NCI-H1694 (cell line): ENCODE data around the gene PRM3.

Experiments used
- DNase-seq: peaks from one replicate; lab custom pipeline; 2025; lab: John Stamatoyannopoulos, UW

PRM3 gene

DNA sequence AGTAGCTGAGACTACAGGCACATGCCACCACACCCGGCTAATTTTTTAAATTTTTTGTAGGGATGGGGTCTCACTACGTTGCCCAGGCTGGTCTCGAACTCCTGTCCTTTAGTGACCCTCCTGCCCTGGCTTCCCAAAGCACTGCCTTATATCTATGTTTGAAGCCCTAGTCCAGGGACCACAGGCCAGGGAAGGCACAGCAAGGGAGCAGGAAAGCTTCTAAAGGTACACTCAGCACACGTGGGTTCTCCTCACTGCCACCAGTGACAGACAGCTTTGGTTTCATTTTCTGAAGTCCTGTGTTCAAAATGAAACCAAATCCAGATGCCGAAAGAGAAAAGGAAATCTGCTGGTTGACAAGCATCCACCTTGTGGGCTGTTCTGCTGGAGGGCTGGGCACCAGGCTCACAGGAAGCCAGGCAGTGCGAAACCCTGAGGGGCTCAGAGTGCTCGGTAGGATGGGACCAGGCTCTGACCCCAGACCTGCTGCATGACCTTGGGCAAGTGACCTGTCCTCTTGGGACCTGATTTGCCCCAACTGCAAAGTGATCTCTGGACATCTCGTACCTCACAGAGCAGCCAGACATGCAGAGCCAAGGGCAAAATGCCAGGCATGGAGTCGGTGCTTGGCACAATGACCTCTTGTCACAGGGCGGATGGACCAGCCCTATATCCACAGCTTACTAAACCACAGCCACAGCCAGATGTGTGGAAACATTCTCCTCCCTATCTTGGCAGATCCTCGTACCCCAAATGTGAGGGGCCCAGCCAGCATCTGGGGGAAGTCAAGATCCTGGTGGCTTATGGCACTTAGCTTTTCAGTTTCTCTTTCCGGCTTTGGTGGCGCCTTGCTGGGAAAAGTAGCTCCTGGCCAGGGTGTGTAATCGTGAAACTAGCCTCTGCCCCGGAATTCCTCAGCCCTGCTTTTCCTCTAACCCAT is 14.6 kb downstream of the PRM3 start:
- DNase-seq: no peak

DNA sequence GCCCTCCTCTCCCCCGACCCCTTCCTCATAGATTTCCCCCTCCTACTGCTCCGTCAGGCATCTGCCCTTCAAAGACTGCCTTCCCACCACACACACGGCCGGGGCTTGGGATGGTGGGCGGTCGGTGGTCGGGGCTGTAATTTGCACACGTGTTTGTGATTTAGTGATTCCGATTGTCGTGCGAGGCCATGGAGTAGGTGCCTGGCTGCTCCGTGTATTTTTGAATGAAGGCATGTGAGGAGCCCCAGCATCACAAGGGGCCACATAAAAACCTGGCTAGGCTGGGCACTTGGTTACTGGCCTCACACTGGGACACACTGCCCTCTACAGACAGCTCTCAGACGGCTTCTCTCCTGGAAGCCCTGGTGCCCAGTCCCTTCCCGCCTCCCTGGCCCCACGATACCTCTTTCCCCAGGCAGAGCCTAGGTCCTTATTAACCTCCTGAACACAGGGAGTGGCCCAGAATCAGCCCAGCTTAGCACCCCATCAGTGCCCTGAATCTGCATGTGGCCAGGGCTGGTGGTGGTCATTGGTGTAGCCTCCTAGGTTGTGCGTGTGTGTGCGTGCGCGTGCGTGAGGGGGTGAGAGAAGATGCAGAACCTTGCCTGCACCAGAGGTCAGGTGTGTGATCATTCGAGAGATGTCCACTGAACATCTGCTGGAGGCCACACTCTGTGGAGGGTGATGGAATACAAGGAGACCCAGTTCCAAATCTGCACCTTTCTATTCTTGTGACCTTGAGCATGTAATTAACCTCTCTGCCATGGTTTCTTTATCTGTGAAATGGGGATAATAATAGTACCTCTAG is 16.1 kb downstream of the PRM3 start:
- DNase-seq: peak; percentile 66

DNA sequence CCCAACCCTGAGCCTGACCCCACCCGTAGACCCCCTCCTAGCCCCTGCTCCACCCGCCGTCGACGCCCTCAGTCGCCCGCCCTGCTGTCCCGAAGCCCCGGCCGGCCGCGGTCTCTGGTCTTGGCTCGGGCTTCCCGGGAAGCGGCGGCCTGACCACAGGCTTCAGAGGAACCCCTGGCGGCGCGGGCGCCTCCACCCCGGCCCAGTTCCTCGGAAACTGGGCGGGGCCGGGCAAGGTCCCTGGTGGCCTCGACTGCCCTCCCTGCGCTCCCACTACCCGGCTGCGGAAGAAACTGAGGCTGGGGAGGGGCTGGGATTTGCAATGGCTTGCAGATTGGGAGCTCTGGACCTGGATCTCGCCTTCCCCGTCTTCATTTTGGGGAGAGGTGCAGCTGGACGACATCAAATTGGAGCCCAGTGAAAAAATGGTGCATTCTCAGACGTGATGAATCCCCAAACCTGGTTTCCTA is 16.7 kb downstream of the PRM3 start:
- no peak for DNase-seq

DNA sequence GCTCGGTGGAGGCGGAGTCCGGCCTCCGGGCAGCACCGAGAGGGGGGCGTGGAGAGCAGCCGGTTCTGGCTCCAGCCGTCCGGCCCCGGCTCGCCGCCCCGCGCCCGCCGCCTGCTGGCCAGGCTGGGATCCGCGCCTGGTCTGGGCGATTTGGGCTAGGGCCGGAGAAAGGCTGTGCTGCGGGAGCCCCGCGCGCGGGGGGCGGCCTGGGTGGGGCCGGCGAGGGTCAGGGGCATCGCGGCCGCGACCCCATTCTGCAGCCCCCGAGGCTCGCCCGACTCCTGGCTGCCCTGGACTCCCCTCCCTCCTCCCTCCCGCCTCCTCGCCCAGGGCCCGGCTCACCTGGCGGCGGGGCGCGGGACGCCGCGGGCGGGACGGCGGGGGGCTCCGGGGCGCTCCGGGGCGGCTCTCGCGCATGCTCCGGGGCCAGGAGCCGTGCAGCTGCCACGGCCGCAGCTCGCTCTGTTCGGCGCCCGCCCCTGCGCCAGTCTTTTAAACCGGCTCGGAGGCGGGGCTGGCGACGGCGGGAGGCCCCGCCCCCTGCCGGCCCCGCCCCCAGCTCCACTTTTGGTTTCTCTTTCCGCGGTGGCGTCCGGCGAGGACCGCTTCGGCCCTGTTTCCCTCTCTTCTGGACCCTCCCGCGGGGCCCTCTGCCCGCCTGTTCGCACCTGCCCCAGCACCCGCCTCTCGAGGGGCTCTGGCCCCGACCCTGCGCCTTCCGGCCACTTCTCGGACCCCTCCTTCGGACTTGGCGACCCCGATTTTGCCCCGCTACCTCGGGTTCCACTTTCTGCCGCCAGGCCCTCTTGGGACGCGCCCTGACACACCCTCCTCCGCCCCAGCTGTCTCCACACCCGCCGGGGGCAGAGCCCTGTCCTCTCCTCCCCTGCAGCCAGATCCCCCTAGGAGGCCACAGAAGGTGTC is 17.4 kb downstream of the PRM3 start, which contains the start of gene SOCS1:
Gene SOCS1, minus strand, starts transcription at position 468 of the 924 bp plus-strand sequence. CDS start 726 bp downstream, outside the sequence.
- peak; percentile 54 for DNase-seq

DNA sequence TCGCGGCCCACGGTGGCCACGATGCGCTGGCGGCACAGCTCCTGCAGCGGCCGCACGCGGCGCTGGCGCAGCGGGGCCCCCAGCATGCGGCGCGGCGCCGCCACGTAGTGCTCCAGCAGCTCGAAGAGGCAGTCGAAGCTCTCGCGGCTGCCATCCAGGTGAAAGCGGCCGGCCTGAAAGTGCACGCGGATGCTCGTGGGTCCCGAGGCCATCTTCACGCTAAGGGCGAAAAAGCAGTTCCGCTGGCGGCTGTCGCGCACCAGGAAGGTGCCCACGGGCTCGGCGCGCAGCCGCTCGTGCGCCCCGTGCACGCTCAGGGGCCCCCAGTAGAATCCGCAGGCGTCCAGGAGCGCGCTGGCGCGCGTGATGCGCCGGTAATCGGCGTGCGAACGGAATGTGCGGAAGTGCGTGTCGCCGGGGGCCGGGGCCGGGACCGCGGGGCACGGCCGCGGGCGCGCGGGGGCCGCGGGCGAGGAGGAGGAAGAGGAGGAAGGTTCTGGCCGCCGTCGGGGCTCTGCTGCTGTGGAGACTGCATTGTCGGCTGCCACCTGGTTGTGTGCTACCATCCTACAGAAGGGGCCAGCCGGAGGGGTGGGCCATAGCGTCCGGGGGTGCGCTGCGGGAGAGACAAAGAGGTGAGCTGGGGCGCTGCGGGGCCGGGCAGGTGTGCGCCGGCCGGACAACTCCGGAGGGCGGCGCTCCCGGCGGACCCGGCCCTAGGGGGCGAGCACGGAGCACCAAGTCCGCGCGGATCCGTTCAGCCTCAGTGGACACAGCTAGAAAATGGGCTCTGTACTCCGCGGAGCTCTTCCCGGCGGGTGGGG is 18.3 kb downstream of the PRM3 start:
- DNase-seq: no peak

DNA sequence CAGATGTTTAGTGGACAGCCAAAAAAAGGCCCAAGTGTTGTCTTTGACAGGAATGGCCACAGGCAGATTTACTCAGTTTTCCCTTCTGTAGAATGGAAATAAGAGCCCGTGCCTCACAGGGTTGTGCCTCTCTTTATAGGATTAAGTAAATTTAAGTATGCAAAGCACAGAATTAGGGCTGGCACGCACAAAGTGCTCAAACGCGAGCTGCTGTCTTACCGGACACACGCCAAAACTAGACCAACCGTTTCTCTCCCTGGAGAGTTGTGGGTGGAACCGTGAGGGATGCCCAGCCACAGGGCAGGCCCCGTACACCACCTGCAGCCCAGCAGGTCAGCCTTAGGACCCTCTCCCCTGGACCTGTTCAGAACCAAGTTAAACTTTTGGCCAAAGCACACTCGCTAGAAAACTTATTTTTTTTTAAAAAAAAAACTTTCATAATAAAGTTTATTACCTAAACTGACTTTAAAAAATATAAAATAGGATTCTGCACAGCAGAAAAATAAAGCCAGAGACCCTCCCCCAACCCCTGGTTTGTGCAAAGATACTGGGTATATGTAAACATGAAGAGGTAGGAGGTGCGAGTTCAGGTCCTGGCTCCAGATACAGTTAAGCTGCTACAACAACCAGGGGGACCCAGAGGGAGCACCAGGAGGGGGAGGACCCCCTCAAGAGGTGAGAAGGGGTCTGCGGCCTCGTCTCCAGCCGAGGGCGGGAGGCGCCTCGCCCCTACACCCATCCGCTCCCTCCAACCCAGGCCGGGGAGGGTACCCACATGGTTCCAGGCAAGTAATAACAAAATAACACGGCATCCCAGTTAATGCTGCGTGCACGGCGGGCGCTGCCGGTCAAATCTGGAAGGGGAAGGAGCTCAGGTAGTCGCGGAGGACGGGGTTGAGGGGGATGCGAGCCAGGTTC is 19.2 kb downstream of the PRM3 start:
- no peak for DNase-seq

DNA sequence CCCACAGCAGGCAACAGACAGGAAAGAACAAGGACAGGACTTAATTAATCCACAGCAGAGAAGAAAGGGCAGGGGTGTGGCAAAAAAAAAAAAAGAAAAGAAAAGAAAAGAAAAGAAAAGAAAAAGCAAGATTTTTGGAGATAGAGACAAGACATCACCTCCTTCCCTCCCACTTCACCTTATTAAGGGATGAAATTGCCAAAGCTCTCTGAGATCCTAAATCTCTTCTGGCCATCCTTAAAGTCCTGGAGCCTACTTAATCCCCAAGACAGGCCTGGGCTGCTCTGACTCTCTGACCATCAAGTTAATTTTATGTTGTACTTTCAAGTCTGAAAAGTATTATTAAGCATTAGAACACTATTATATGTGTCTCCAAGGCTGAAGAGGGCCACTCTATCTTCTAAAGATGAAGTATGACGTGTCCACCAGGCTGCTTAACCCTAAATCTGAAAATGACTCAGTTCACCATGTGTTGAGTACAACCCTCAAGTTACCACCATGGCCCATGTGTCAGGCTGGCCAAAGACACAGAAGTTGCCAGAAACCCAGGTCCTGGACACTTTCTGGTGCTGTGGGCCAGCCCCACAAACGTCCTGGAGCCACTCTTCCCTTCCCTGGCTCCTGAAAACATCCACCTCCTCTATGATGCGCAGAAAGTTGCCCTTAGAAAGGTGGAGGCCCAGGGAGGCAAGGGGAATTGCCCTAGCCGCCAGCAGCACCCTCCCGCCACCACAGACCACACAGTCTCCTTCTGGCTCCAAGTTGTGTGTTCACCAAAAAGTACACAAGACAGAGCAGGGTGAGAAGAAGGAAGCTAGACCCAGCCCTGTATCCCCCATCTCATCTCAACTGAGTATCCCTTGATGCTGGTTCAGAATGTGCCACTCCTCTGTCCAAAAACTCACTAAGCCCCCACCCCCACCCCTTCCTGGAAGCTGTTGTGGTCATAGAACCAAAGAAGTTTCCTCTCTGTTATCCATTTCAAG is 20.1 kb downstream of the PRM3 start:
- DNase-seq: no peak

DNA sequence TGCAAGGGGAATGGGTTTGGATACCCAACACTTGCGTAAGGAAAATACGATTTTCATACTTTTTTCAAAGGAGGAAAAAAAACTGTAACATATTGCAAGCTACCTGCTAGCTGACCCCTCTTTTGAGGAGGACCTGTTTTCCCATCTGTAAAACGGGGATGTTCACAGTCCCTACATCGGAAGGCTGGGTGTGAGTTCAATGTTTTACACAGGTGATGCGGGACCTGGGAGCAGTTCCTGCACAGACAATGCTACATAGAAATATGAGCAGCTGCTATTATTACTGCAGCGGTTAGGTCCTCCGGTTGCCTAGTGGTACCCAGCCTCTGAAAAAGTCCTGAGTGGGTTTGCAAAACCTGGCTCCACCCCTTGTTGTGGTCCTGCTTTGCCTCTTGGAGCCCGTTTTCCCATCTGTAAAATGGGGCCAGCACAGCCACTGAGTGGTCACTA is 20.9 kb downstream of the PRM3 start:
- DNase-seq: no peak

DNA sequence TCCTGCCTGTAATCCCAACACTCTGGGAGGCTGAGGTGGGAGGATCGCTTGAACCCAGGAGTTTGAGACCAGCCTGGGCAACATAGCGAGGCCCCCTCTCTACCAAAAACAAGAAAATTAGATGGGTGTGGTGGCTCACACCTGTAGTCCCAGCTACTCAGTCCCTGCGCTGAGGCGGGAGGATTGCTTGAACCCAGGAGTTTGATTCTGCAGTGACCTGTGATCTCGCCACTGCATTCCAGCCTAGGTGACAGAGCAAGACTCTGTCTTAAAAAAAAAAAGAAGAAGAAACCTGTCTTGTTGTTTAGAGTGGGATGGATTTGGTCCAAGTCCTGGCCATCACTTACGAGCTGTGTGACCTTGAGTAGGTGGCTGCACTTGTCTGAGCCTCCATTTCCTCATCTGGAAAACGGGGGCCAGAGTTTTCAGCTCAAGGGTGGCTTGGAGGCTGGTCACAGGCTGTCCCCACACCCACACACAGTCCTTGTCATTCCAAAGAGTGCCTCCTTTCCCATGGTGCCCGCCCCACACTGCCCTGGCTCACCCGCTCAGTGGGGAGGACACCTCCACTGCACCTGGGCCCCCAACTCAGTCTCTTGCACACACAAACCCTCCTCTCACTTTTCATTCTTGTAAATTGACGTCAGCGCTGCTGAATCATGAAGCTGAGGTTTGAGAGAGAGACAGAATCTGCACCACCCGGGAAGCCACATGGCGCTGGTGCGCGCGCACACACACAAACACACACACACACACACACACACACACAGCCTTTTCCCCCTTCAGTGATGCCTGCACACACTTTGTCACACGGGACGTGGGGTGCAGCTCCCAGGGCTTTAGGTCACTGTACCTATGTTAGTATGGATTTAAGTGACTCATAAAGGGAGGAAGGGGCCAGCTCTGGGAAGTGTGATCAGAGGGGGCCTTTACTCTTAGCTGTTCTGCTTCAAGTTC is 21.6 kb downstream of the PRM3 start:
- no peak for DNase-seq

DNA sequence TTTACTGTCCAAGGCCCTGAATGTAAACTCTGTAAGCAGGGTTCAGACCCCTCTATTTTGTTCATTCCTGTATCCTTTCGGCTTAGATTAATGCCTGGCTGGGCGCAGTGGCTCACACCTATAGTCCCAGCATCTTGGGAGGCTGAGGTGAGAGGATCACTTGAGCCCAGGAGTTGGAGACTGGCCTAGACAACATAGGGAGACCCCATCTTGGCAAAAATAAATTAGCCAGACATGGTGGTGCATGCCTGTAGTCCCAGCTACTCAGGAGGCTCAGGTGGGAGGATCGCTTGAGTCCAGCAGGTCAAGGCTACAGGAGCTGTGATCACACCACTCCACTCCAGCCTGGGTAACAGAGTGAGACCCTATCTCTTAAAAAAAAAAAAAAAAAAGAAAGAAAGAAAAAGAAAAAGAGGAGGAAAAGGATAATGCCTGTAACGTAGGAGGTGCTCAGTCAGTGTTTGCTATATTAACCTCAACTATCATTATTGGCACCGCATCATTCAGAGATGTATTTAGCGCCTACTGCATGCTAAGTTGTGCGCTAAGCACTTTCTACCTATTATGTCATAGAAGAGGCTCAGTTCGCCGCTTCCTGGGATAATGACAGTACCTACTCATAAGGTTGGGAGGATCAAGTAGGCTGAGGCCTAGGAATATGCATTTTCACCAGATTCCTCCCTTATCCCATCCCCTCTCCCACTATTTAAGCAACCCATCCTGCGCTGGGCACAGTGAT is 22.5 kb downstream of the PRM3 start:
- DNase-seq: no peak

DNA sequence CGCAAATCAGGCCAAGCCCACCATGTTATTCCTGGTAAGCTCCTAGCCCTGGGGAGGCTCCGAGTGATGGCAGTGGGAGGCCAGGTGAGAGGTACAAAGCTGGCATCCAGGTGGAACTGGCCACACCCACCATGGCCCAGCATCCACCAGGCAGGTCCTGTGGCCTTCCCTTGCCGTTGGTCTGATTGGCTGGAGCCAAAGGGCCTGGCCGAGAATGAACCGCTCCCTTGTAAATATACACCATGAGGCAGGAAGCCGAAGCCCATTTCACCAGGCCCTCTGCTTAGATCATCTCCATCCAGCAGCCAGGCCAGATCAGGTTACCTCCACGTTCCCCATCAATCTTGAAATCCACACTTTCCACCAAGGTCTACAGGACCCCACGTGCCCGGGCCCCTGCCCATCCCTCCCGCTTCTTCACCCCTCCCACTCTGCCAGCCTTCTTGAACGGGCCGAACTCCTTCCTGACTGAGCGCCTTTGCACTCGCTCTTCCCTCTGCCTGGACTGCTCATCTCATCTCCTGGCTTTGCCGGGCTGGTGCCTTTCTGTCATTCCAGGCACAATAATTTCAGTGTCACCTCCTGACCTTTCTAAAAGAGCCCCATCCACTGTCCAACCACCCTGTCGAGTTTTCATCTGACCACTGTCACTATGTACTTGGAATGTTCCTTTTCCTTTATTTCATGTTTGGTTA is 23.2 kb downstream of the PRM3 start:
- DNase-seq: no peak

DNA sequence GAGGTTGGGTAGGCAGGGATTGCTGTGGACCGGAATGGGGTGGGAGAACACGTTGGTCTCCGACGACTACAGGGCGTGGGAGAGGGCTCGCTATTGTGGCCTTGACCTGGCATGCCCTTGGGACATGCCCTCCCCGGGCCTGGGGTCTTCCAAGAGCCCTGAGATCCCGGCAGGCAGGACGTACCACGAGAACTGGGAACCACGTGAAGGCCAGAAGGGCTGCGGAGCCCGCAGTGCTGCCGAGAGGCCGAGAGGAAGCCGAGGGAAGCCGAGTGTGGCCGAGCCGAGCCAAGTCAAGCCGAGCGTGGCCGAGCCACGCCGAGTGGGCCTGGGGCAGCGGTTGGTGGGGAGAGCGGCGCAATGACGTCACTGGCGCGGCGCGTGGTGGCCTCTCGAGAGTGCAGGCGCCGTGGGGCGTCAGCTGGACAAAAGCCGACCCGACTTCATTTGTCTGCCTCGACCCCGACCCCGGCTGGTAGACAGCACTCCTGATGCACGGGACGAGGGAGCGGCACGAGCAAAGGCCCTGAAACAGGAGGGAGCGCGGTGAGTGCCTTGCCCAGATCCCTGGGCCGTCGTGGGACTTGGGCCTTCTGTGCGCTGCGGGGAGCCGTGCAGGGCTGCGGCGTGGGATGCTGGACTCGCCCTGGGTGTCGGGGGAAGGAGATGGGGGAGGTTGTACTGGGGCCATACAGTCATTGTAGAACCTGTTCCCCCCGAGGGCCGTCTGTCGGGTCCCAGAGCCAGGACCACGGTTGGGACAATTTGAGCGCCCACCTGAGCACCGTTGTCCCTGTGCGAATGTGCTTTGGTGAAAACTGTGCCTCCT is 24.0 kb downstream of the PRM3 start:
- no peak for DNase-seq

DNA sequence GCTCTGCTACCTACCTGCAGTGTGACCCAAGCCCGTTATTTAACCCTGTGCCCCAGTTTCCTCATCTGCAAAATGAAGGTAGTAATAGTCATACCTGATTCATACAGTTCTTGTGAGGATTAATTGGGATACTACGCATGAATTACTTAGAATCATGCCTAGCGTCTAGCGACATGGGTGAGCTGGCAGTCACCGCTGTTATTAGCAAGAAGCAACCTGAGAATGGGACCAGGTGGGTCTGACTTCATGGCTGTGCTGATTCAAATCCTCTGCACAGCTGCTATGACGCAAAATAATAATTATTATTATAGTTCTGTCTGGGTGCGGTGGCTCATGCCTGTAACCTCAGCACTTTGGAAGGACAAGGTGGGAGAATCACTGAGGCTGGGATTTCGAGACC is 25.3 kb downstream of the PRM3 start:
- no peak for DNase-seq

DNA sequence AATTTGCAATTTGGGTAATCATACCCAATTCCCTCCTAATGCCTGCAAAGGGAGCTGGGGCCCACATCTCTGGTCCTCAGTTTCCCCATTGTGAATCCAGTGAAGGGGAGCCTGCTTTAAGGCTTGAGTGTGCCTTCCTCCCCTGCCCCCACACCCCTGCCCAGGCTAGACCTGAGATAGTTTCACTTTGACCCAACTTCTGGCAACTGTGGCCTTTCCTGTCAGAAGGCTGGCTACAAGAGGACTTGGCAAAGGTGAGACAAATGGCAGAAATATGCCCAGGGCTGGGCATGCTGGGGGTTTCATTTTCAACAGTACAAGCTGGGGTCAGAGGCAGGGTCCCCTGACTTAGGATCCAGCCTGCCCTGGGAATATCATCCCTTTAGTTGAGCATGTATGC is 27.4 kb downstream of the PRM3 start:
- no peak for DNase-seq

DNA sequence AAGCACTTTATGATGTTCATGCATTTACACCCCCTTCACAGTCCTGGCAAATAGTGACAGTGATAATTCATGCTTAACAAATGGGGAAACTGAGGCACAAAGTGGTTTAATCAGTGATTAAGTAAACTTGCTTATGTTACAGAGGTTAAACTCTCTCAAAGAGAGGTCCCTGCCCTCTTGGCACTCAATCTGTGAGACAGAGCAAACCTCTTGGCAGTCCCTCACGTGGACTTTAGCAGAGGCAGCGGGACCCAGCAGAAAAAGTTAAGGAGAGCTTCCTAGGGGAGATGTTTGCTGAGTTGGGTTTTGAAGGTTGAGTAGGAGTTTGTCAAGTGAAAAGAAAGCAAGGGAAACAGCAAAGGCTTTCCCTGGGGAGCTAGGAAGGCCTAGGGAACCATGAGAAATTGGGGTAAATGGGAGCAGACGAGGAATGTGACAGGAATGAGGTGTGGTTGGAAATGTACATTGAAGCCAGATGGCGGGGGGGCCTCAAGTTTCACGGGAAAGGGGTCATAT is 28.1 kb downstream of the PRM3 start:
- no peak for DNase-seq
